GM21528 (cell line): ENCODE results near the gene STRADA.

Source experiments
- ATAC-seq: cut with Tn5 transposase; IDR thresholded peaks from one replicate; pipeline ENCODE4 v1.9.1; 2021; ENCODE audit warnings: mild to moderate bottlenecking, moderate library complexity; ENCODE audit not compliant: unreplicated experiment, low FRiP score

Gene STRADA, protein sequence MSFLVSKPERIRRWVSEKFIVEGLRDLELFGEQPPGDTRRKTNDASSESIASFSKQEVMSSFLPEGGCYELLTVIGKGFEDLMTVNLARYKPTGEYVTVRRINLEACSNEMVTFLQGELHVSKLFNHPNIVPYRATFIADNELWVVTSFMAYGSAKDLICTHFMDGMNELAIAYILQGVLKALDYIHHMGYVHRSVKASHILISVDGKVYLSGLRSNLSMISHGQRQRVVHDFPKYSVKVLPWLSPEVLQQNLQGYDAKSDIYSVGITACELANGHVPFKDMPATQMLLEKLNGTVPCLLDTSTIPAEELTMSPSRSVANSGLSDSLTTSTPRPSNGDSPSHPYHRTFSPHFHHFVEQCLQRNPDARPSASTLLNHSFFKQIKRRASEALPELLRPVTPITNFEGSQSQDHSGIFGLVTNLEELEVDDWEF

DNA sequence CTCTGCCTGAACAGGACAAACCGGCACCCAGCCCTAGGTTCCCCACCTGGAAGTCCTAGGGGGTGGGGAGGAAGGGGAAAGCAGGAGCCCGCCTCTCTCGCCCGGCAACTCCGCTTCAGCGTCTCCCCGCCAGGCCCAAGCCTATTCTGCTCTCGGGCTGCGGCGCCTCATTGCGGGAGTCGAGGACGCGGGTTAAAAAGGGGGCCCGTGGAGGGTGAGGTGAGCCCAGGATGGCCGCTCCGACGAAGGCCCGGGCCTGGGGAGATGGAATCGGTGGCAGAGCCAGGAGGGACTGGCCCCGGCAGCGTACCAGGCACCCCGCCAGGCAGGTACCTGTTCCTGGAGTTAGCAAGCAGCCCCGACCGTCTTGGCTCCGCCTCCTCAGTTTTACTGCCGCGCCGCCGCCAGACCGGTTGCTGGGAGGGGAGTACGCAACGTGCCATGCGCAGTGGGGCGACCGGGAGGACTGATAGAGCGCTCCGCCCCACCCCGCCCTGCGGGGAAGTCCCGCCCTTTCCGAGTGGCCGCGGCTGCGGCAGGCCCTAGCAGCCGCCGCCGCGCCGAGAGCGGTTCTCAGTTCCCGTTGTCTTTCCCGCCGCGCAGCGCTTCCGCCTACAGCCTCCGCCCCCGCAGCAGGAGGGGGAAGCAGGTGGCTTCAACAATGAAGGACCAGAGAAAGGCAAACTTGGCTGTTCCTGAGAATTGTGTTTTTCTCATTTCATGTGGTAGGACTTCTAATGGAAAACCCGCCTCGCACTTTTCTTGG, at the start of gene STRADA:
Gene STRADA (minus strand): TSS at position 392 of the 766 bp plus-strand sequence. CDS start 13,430 bp downstream, outside the sequence.
- ATAC-seq, result peak; percentile 78

DNA sequence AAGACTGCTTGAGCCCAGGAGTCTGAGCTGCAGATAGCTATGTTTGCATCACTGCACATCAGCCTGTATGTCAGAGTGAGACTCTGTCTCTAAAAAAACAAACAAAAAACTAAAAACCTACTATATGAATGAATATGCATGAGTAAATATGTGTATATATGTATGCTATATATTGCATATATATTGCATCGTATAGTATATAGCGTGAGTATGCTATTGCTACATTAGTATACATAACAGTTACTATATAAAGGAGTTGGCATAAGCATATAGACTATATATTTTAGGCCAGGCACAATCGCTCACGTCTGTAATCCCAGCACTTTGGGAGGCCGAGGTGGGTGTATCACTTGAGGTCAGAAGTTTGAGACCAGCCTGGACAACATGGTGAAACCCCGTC, 48.5 kb upstream of the STRADA start:
- no peak for ATAC-seq

DNA sequence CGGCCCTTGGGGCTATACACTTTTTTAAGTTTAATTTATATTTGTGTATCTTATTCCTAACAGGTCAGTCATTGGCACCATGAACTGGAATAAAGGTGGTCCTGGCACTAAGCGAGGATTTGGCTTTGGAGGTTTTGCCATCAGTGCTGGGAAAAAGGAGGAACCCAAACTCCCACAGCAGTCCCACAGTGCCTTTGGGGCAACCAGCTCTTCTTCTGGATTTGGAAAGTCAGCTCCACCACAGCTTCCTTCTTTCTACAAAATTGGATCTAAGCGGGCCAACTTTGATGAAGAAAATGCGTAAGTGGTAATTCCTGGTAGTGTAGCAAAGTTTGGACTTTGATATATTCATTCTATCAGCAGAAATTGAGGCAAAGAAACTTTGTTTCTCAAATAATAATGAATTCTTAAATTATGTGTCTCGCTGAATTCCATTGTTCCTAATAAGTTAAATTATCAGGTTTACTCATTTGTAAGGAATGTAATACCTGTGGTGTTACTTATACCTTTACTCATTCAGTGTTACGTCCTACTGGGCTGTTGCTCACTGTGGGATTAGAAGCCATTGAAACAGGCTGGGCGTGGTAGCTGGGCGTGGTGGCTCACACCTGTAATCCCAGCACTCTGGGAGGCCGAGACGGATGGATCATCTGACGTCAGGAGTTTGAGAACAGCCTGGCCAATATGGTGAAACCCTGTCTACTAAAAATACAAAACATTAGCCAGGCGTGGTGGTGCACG, 45.5 kb upstream of the STRADA start:
- ATAC-seq, result no peak

DNA sequence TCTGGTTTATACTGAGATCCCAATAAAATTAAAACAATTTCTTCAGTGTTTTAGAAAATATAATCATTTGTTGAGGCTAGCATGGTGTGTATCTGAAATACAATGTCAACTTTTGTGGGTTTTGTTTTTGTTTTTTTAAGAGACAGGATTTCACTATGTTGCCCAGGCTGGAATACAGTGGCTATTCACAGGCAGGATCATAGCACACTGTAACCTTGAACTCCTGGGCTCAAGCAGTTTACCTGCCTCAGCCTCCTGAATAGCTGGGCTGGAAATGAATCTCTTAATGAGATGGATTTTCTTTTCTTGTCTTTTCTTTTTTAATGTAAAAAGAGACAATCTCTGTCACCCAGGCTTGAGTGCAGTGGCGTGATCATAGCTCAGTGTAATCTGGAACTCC, 44.5 kb upstream of the STRADA start:
- no peak for ATAC-seq

DNA sequence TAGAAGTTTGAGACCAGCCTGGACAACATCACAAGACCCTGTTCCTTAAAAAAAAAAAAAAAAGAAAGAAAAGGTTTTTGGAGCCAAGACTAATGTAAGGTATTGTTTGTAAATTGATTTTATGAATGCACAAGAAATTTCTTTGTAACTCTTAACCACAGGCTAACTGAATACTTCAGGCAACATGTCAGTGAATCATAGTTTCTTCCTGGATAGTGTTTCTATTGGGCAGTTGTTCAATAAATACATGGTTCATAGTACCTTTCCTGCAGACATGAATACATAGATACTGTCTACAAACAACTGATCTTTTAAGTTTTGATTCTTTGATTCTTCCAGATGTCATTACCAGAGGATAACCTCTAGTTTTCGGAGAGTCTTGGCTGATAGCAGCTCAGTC, 44.0 kb upstream of the STRADA start:
- ATAC-seq, result no peak

DNA sequence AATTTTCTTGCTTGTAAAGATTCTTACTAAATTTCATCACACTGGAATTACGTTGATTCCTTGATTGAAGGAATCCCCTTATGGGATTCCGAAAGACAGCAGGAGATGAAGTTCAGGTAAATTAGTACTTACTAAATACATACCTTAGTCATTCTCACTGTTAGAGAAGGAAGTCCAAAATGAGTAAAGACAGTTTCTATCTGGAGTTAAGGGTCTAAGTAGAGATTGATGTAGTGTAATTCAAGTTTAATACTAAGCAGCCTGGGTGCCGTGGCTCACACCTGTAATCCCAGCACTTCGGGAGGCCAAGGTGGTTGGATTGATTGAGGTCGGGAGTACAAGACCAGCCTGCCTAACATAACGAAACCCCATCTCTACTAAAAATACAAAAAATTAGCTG, 41.9 kb upstream of the STRADA start:
- no peak for ATAC-seq

DNA sequence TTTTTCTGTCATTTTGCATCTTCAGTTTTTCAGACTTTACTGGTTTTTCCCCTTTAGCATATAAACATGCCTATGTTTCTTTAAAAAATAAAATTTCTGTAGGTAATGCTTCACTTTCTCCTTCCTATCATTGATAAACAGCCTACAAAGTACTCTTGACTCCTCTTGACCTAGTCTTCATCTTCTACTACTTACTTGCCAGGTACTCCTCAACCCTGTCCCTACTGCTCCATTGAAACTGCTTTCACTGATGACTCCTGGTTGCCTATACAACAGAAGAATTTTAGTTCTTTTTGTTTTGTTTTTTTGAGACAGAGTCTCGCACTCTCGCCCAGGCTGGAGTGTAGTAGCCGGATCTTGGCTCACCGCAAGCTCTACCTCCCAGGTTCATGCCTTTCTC, 39.3 kb upstream of the STRADA start:
- ATAC-seq, result no peak

DNA sequence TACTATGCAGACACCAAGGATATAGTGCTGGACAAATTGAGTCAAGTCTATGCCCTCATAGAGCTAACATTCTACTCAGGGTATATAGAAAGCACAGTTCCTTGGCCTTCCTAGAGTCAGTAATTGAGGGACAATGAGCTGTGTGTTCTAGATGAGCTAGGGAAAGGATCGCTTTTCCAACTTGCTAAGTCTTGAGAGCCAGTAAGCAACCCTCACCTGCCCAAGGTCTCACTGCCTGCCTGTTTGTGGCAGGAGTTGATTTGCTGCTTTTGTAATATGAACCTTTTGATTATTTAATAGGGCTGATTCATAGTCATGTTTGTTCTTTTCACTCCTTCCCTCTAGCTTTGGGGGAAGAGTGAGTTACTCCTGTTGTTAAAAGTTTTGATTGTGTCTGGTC, 38.9 kb upstream of the STRADA start:
- ATAC-seq, result no peak

DNA sequence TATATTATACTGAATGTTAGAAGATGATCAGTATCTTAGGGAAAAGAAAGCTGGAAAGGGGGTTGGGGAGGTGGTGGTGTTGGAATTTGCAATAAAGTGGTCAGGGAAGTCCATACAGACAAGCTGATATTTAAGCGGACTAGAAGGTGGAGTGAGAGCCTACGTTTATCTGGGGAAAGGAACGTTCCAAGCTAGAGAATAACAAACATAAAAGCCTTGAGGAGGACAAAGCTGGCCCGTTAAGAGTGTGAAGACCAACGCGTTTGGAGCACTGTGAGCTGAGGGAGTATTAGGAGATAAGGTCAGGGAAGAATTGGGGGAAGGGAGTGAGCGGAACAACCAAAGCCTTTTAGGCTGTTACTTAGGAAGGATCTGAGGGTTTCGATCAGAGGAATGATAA, 33.8 kb upstream of the STRADA start:
- no peak for ATAC-seq

DNA sequence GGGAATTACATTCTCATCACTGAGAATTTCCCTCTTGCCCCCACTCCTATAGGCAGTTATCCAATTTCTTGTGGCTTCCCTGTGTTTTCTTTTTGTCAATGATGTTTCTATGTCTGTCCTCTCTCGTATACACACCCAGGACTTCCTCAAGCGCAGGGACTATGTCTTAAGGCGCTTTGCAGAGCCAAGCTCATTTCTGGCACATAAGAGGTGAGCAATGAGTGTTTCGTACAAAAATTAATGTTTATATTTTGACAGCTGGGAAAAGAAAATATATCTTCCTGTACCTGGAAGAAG, 33.3 kb upstream of the STRADA start:
- no peak for ATAC-seq

DNA sequence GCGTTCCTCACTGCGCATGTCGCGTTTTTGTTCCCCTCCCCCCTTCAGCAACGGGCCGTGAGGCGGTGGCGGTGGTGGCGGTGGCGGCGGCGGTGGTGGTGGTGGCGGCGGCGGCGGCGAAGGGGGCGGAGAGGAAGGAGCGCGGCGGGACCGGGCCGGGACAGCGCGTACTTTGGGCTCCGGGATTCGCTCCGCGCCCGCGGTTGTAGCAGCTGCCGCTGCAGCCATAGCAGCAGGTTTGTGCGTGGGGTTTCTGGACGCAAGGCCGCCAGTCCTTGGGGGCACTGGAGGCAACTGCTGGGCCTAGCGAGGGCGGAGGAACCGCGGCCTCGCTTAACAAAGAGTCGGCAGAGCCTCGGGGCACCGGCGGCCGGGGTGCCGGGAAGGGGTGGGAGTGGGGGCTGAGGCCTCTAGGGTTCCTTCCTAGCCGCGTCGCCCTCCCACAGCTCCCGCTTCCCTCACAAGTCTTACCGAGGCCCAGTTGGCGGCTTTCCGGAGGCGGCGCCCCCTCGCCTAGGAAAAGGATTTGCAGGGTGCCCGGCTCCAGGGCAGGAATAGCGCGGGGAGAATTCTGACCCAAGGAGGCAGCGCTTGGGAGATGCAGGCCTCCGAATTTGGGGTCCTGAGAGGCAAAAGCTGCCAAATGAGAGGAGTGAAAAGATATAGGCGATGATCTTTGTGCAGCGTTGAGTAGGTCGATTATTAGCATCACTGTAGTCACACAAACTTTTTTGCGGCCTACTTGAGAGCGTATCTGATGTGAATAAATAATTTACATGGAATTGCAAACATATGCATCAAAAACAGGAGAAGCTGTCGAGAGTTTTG, 32.8 kb upstream of the STRADA start, which contains the start of gene DDX42:
Gene DDX42 (plus strand): TSS at position 30 of the 828 bp plus-strand sequence. CDS start 12,880 bp downstream, outside the sequence.
- peak; percentile 5 for ATAC-seq

DNA sequence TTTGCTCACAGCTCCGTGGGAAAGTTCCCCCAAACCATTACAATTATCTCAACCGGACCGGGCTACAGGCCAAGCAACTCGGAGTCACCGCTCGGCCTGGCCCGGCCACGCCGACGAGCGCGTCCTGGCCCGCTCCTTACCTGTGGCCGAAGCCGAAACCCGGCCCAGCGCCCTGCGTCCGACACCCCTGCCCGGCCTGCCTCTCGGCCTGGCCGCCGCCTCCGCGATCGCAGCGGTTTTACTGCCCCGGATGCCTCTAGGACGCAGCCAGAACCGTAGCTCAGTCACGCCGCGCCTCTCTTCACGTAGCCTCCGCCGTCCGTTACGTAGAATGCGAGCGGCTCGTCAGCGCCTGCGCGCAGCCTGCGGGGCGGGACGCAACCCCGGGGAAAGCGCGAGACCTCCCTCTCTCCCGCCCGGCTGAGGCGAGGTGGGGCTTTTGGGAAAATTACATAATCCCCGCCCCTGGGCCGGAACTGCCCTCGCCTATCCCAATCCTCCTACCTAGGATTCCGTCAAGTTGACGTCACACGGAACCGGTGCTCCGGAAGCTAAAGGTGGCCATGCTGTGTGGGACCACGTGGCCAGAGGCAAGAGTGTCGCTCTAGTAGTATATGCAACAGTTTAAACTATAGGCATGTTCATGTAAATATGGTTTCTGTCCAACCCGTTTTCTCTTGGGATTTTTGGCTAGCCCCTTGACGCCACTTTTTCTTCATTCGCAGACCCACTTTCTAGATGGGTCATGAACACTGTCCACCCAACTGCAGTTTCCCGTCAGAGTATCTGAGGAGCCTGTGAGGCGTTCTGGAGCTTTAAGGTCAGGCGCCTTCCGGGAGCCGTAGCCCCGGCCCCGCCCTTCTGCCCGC, 31.9 kb upstream of the STRADA start, which contains the start of gene CCDC47:
Gene CCDC47 (minus strand): TSS at position 326 of the 869 bp plus-strand sequence. CDS start 7,422 bp downstream, outside the sequence.
- peak; percentile 87 for ATAC-seq

DNA sequence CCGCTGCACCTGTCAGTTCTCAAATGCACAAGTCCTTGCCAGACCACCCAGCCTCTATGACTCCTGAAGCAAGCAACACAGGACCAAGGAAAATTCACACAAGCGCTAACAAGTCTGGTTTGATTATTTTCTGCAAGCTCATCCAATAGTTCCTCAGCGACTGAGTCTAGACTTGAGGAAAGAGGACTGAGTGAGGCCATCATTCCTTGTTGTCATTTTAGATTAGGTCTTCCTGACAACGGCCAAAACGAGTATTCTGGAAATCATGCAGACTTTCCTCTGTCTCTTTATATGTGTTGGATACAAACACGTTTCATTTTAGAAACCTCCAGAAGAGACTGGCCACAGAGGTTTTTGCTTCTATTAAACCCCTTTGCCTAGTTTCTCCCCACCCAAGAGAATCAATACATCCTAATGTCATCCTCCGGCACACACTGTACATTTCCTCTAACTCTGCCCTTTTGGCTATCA, 31.2 kb upstream of the STRADA start:
- ATAC-seq, result no peak

DNA sequence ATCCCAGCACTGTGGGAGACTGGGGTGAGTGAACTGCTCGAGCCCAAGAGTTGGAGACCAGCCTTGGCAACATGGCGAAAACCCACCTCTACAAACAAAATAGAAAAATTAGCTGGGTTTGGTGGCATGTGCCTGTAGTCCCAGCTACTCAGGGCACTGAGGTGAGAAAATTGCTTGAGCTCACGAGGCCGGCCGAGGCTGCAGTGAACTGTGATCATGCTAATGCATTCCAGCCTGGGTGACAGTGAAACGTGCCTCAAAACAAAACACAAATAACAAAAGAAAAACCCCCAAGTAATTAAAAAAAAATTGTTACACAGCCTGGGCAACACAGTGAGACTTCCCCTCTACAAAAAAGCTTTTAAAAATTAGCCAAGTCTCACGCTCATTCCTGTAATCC, 26.8 kb upstream of the STRADA start:
- ATAC-seq, result no peak

DNA sequence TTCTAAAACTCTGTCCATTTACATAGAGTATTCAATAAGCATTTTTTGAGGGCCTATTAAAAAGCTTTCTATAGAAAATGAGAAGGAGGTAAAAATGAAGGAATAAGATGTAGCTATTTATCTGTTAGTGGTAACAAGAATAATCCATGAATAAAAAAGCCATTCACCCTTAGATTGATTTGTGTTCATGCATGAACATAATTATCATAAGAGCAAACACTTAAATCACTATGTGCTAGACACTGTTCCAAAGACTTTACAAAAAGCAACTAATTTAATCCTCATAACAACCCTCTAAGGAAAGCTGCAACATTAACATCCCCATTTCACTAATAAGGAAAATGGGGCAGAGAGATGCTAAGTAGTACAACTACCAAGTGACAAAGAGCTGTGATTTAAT, 25.2 kb upstream of the STRADA start:
- ATAC-seq, result no peak

DNA sequence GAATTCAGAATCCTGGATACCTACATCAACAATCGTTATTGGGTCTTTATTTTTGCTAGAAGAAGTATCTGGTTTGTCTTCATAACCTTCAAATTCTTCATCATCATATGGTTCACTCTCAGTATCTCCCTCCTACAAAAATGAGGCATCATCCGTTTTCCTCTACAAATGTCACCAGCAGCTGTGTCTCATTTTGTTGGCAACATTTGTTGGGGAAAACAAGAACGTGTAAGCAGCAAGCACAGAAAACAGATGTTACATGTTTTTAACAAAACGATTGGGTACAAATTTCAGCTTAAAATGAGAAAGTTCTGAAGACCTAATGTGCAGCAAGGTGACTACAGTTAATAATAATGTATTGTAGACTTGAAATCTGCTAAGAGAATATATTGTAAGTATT, 23.1 kb upstream of the STRADA start:
- no peak for ATAC-seq

DNA sequence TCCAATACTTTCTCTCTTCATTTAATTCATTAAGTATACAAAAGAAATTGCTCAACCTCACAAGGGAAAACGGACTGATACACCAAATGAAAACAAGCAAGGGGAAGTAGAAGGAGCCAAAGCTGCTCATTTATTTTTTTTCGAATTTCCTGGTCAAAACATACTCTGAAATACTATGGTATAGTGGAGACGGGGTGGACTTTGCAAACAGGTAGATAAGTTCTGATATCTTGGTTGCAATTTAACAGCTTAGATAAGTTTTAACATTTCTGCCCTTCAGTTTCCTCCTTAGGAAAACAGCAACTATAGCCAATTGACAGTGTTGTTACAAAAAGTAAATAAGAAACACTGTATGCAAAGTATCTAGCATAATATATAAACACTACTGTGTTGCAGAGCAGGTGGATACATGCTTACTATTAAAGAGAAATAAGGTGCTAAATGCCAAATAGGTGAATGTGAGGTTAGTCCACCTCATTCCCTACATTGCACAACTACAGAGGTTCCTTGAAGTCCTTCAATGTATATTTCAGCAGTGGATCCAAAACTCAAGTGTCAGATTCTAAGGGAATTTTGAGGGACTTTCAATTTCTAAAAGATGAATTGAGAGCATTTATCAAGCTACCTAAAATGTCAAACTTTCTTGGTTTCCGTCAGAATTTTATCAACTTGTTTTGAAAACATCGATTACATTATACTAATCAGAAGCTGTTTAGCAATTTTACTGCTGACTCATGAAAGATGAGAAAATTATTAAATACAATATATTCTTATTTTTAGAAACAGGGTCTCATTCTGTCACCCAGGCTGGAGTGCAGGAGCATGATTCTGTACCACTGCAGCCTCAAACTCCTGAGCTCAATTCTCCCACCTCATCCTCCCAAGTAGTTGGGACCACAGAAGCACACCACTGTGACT, 20.8 kb upstream of the STRADA start:
- no peak for ATAC-seq
